ENCODE data around the gene DCBLD2. TPM values are rescaled to one million over a fixed set of nuclear protein-coding genes. Genes with fewer than 3 reads are reported as not detected.

Gene DCBLD2
- total and polyA plus RNA-seq, 2 donors (not counting 3 experiments of a cell fraction or from before 2014, with no cell fraction given), result 28.7 to 77.3 TPM

GRCh38 chr3:98821063-98821462 lies 80.4 kb downstream of the DCBLD2 start:
- H3K4me3 ChIP-seq (replicated peaks in 1 of 3; ENCODE audit: insufficient read depth in 1 of 3, low read depth in 1 of 3, low read length in 3 of 3), result no peak overlapping the region
- no peaks in the 10 kb centered on the region for H3K4me1 ChIP-seq (ENCODE audit: control insufficient read depth, extremely low read depth, insufficient read depth, low read length)
- DNase-seq (ENCODE audit: low read depth, low spot score), result no peak
- BruUV-seq (replicated peaks), result no TSS peak
- H3K9ac ChIP-seq (replicated peaks; ENCODE audit: extremely low read depth, insufficient read depth, low read length), result no peak overlapping the region
- intact Hi-C loops (cut with micrococcal nuclease), result no loop called here
- dilution Hi-C loops (cut with MboI; ENCODE audit: extremely low pct_ligation_motif_present, low sequenced_read_pairs), result loop anchor here (25.0 kb wide), 1 partner anchor 209 kb away; no protein-coding TSS in a partner anchor
- no peaks in the 10 kb centered on the region for H3K9me1 ChIP-seq (replicated peaks; ENCODE audit: control insufficient read depth, extremely low read depth, insufficient read depth, low read length)
- no peak for FAIRE-seq
- ChIA-PET POLR2A (interaction anchor here (0.7 kb wide), 1 partner anchor 64 kb away, joined by 5 read pairs; no protein-coding TSS in a partner anchor), CTCF (interaction anchor here (5.1 kb wide), 1 partner anchor 173 kb away, joined by 34 read pairs; no protein-coding TSS in a partner anchor)
- H3K27me3 ChIP-seq (ENCODE audit: control insufficient read depth in 2 of 2, insufficient read depth in 2 of 2, low read length in 2 of 2), result no peaks in the 10 kb centered on the region
- H3K9me3 ChIP-seq (replicated peaks; ENCODE audit: control insufficient read depth, insufficient read depth, low read length), result no peaks in the 10 kb centered on the region
- no peak overlapping the region for H3K4me2 ChIP-seq (ENCODE audit: insufficient read depth, low read length)
- H2AFZ ChIP-seq (ENCODE audit: low read depth, low read length), result no peak overlapping the region
- H3K79me2 ChIP-seq (ENCODE audit: control insufficient read depth, insufficient read depth, low read length), result no peaks in the 10 kb centered on the region
- H3K27ac ChIP-seq (ENCODE audit: insufficient read depth, low read depth, low read length), result no peak overlapping the region
- no peaks in the 10 kb centered on the region for H4K20me1 ChIP-seq (replicated peaks; ENCODE audit: control insufficient read depth, extremely low read depth, insufficient read depth, low read length)
- no peak for TF ChIP-seq FOS (IDR thresholded peaks at IDR 0.05; ENCODE audit: borderline replicate concordance, insufficient read depth, low read length)
- no peak for TF ChIP-seq POLR2AphosphoS5 (IDR thresholded peaks at IDR 0.05; ENCODE audit: insufficient read depth, low read depth, low read length)
- TF ChIP-seq JUN (IDR thresholded peaks at IDR 0.05; ENCODE audit: borderline replicate concordance, insufficient read depth, insufficient read length, low read depth), result no peak
- TF ChIP-seq CTCF (IDR thresholded peaks at IDR 0.05; ENCODE audit: extremely low read depth in 1 of 2, insufficient read depth in 1 of 2, low read depth in 1 of 2, low read length in 2 of 2), result no peak
- no peak for TF ChIP-seq GATA2 (IDR thresholded peaks at IDR 0.05; ENCODE audit: insufficient read depth, insufficient read length, low read depth, low read length)
- TF ChIP-seq POLR2A (IDR thresholded peaks at IDR 0.05; ENCODE audit: low read depth, low read length), result no peak
- TF ChIP-seq MYC (IDR thresholded peaks at IDR 0.05; ENCODE audit: low read depth, low read length), result no peak
- TF ChIP-seq EZH2 (IDR thresholded peaks at IDR 0.05; ENCODE audit: borderline replicate concordance, low read depth, low read length, severe bottlenecking), result no peak
- peaks cover 5 to 17% of the 10 kb centered on the region in 2 experiments for H3K36me3 ChIP-seq (ENCODE audit: control insufficient read depth in 2 of 2, extremely low read depth in 1 of 2, insufficient read depth in 2 of 2, low read length in 2 of 2)
